Endometrium (tissue), 2 donors: ENCODE measurements around the gene MIS12.
A peak's percentile ranks its signal among the peaks of the same experiment; 100 is the strongest.

Source experiments
- FAIRE-seq: peaks from 2 replicates; lab custom pipeline; 2012; peaks lifted over from hg19 to GRCh38; lab: Jason Lieb, UNC
- donor health status: control.
- donor health status: control.

Gene MIS12, protein sequence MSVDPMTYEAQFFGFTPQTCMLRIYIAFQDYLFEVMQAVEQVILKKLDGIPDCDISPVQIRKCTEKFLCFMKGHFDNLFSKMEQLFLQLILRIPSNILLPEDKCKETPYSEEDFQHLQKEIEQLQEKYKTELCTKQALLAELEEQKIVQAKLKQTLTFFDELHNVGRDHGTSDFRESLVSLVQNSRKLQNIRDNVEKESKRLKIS

DNA sequence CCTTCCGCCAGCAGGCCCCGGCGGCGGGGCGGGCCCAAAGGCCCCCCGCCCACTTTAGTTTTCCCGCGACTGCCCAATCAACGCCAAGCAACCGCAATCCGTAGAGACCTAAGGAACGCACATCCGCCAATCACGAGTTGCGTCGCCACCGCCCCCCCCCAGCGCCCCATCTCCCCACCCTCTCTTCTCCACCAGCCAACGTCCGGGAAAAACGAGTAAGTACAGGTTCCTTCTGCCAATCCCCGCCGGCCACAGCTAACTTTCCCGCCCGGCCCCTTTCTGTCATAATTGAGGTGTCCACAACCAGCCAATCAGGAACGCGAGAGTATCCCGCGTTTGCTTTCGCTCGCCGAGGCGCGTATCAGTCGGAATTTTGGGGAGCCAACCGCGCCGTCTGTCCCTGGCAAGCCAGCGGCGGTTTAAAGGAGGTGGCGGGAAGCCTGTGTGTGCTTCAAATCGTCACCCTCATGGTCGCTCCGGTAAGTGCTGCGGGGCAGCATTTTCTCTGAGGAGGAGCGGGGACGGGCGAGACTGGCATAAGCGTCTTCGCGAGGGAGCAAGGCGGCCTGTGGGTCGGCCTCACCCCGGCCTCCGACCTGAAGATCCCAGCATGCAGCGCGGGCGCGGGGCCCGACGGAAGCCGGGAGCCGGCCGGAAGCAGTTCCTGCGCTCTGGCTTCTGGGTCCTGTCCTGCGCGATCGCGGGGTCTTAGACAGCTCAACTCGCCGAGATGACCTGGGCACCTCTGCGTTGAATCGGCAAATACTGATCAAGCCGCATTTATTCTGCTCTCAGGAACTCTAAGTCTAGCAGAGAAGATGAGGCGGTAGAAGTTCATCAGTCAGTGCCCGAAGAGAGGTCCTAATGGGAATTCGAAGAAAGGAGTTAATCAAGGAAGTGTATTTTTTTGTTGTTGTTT lies at the start of gene MIS12:
MIS12 (plus strand) TSS at position 361 of the 919 bp plus-strand sequence. CDS start 2,297 bp downstream, outside the sequence.
- peak; percentile 71 for FAIRE-seq

DNA sequence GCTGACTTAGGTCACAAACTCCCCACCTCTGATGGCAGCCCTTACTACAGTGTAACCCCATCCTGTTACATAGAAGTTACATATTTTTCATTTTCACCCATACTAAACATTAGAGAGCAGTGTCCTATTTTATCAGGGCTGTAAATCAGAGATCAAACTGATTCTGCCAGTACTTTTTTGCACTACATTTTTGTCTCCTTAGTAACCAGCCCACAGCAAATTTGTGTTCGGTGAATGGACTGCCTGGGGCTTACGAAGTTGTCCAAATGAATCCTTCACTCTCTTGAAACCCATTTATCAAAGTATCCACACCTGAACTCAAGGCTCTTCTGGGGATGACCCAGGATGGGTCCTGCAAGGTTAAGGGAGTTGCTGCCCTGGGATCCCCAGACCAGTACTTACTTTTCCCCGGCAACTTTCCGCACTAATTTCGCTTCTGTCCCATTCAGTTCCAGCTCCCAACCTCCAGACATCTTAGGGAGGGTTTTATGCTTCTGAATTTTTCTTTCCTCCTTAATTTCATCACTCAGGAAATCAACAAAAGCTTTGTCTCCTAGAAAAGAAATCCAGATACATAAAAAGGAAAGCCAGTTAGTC lies 48.5 kb upstream of the MIS12 start:
- no peak for FAIRE-seq

DNA sequence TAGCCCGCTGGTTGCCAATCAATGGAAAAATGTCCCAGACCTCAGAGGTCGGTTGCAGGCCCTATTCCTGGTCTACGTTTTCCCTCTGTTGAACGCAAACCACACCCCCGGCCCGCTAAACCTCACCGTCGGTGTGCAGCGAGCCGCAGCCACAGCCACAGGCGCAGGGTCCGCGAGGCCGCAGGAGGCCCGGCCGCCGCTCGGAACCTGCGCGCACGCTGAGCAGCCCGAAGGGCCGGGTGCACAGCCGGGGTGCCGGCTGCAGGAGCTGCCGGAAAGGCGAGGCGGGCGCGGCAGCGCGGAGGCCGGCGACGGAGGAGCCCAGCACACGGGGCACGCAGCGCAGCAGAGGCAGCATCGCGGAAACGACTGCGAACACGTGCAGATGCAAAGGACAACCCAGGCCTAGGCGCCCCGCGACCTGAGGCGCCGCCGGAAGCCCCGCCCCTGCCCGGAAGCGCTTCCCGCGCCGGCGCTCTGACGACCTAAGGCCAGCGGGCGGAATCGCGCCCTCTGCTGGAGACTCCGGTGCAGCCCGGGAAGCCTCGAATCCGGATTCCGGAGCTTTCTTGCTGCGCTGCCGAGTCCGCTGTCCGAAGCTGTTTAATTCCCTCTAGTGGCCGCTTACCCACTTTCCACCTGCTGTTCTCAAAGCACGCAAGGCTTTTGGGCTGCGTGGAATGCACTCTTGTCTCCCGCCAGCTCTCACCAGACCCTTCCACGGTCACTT lies 47.5 kb upstream of the MIS12 start, which contains the start of gene C1QBP:
C1QBP (minus strand) TSS at position 440 of the 730 bp plus-strand sequence; CDS start at position 358, 82 bp downstream.
- FAIRE-seq = no peak

DNA sequence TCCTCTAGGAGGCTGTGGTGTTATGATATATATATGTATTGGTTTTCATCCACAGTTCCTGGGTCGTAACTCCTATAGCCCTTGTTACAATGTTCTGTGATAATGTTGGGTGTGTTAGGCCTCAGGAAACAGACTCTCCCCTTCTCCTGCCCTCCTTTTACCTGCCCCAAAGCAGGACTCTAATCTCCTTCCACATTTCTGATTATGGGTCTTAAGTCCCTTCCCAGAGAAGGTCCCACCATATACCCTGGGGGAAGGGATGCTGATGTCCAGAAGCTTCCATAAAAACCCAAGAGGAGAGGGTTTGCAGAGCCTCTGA lies 47.0 kb upstream of the MIS12 start:
- no peak for FAIRE-seq

DNA sequence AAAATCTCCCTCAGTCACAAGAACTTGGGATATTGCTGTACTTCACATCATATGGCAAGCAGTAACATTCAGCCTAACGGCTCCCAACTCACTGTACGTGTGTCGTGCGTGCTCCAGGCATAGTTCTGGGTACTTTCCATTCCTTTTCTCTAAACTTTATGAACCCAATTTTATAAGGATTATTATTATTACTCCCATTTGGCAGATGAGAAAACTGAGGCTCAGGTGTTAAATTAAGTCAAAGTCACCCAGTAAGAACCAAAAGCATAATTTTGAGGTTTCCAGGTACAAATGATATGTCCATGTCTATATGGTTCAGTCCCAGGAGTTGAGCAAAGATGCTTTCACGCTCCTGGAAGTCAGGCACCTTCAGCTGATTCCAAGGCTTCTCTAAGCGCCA lies 42.6 kb upstream of the MIS12 start:
- no peak for FAIRE-seq

DNA sequence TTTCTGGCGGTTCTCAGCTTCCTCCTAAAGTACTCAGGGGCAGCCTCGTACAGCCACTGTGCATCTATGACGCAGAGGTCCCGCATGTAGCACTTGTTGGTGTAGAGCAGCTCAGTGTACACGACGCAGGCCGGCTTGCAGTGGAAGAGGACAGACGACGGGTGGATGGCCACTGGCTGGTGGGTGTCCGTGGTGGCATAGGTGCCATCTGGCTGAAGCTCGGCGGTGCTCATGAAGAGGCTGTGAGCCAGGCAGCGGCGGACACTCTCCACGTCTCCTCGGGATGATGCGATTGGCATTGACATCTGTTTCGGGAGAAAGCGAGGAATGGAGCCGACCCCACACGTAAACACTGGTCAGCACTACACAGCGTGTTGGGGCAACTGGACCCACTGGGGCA lies 42.2 kb upstream of the MIS12 start:
- no peak for FAIRE-seq

DNA sequence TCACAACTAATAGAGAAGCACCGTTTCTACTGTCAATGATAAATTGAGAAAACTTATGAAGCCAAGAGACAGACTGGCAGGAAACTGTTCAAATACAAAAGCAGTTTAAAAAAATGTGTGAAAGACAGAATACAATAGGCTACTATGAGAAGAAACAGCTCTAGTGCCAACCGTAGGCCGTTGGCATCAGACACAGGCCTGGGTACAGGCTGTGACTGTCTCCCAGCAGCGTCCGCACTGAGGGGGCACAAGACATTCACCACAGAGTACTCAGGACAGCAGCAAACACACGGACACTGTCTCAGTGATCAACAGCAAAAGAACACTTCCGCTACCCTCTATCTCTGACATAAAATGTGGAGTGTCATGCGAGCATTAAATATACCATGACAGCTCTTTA lies 39.6 kb upstream of the MIS12 start:
- FAIRE-seq = no peak

DNA sequence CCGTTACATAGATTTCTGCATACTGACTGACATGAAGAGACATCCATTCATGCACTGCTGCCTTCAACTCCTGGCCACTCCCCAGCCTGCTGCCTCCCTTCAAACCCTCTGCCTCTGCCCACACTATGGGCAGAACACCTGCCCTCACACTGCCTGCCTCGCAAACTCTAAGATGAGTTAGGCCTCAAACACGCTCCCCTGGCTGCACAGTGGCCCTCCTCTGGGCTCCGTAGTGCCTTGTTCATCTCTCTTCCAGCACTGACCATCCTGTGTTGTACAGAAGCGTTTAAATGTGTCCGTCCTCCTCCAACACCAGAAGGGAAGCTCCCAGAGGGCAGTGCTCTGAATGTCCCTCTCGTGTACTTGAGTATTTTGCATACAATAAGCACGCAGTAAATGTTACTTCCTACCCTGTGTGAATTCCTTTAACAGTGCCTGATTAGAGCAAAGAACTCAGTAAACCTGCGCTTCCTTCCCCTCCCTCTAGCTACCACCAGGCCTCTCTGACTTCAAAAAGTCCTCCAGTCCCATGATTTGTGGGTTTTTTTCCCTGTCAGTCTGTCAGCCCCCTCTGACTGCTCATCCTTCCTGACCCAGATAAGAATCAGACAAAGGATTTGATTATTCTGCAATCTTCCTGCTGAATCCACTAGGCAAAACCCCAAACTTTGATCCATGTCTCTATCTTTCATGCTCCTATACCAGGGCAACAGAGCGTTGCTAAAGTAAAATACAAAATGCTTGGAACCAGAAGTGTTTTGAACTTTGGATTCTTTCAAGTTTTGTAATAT lies 21.5 kb upstream of the MIS12 start:
- no peak for FAIRE-seq

DNA sequence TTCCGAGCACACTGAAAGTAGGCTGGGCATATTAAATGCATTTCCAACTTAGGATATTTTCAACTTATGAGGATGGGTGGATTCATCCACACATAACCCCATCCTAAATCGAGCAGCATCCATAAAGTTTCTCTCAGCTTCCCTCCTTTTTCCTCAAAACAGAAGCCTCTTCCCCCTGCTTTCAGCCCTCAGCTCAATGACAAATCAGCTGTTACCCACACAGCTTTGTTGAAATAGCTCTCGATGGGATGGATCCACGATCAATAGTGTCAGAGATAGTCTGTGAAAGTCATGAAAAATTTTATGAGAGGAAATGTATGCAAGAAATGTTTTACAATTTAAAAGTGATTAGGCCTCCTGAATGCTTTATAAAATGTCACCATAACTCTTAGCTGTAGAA lies 20.1 kb upstream of the MIS12 start:
- FAIRE-seq = no peak

DNA sequence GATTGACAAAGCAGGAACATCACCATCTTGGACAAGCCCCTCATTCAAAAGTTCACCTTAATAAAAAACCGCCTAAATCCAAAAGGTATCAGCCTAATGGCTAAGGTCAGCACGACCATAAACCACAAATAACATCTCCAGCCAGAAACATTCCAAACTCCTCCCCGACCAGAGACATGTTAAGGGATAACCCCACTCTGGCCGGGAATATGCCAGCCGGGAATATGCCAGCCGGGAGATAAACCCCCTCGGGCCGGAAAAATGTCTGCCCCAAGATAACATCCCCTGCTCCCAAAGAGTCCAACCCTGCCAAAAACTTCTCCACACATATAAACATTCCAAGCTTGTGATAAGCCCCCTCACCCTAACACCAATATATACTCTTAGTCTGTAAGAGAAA lies 18.9 kb upstream of the MIS12 start:
- no peak for FAIRE-seq

DNA sequence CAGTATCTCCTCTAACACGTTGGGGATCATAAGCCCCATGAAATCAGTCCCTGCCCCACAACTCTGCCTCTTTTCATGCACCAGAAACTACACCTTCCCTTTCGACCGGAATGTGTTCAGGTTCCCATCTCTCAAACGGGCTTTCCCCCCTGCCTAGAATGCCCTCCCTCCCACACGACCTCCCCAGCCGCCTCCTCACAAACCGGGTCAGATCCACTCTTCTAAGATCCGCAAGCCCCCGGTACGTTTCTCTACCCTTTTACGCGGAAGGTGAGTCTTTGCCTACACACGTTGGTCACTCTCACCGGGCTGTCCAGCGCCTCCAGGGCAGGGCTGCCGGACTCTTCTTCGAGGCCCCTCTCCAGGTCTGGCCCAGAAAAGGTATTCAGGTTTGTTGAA lies 18.3 kb upstream of the MIS12 start:
- FAIRE-seq = no peak

DNA sequence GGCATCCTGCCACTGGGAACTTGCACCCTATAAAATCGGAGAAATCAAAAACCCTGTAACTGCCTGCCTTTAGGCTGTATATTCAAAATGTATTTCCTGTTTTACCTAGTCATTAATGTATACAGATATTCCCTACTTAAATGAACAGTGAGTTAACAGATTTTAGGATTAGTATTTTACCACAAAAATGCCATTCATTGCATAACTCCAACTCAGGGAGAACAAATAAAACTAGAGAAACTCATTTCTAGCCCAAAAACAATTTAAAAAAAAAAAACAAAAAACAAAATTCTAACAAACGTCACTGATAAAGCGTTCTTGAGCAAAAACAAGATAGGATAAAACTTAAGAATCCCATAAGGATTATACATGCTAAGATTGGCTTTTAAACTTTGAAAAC lies 13.9 kb upstream of the MIS12 start:
- no peak for FAIRE-seq

DNA sequence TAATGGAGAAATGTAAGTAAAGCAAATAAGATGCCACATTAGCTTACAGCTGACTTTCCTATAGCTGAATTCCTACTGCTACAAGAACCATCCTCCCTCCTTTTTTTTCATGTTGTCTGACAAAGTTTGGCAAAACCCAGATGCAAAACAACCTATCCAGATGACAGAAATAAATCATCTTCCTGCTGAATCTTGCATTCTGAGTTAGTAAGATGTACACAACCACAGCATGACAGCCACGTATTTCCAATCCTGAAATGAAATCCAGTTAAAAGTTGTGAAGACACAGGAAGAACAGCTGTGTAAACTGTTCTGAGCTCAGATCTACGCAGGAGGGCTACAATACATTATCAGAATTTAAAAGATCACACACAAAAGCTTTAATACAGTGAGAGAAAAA lies 12.5 kb upstream of the MIS12 start:
- FAIRE-seq = no peak

DNA sequence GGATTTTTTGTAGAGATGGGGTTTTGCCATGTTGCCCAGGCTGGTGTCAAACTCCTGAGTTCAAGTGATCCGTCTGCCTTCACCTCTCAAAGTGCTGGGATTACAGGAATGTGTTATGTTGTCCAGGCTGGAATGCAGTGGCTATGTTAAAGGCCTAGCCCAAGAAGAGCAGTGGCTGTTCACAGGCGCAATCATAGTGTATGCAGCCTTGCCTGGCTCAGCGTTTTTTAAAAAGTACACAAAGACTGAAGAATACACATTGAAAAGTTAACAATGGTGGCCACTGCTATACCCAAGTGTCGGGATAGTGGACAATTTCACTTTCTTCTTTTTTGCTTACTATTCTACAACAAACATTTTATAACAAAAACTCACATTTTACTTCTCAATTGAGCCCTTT lies 7.4 kb upstream of the MIS12 start:
- FAIRE-seq = no peak

DNA sequence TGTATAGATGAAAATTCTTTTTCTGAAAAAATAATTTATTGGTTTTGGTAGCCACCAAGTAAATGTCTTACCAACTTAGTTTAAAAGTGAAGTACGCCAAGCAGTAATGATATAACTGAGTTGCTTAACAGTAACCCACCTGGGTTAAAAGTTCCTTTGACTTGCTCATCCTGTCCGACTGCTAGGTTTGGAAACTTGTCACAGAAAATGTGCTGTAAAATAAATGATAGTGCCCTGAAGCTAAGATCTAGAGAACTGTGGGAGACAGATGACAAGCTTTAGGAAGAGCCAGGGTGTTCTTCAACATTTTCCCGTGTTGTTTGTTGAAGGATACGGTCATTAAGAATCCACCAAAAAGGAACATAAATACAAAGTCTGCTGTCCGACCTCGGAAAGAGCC lies 5.4 kb upstream of the MIS12 start:
- FAIRE-seq = no peak

DNA sequence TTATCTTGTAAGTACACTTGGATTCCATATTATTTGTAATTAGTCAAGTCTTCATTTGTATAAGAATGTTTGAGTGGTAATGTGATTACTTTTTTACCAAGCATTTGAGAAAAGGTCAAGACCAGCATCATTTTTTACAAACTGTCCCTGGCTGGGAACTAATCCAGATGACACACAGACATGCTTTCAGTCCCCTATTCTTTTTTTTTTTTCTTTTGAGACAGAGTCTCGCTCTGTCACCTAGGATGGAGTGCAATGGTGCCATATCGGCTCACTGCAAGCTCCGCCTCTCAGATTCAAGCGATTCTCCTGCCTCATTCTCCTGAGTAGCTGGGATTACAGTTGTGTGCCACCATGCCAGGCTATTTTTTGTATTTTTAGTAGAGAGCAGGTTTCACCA lies 4.9 kb upstream of the MIS12 start:
- FAIRE-seq = no peak

DNA sequence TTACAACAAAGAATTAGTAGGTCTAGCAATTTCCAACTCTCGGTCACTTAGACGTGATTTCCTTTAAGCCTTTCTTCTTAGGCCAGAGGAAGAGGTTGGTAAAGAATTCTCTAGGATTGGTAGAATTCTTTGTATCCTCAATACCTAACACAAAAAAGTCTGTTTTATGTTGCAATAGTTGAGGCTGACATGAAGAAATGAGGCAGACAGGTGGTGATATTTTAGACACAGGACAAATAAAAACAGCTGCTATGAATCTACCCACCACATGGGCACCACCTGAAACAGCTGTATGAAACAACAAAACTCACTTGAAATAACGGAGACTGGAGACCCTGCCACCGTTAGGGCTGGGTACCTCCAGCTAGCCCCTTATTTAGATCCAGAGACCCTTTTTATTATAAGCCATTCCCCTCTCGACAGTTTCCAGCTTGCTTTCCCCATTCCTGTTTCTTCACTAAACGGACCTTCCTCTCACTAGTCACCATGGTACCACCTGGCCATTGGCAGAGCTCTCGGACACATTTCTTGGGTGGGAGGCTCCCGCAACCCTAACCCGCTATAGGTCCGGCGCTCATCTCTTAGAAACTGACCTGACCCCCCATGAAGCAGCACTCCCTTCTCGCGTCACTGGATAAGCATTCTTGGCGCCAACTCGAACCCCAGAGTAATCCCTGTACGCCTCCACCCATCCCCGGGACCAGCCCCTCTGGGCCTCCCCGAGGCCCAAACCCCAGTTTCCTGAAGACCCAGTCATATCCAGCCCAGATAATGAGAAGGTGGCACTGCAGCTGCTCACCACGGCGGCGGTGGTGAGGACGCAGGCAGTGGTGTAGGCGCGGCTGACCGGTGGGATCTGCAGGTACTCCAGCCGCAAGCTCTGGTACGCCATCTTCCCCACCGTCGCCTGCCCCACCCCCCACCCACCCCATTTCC lies 828 bp upstream of the MIS12 start, which contains the start of gene DERL2:
DERL2 (minus strand) TSS at position 909 of the 936 bp plus-strand sequence; CDS start at position 892, 17 bp downstream.
- no peak for FAIRE-seq

DNA sequence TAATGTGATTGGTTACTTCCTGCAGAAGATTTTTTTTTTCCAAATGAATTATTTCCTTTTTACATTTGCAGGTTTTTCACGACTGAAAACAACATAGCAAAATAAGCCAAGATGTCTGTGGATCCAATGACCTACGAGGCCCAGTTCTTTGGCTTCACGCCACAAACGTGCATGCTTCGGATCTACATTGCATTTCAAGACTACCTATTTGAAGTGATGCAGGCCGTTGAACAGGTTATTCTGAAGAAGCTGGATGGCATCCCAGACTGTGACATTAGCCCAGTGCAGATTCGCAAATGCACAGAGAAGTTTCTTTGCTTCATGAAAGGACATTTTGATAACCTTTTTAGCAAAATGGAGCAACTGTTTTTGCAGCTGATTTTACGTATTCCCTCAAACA lies 2.4 kb downstream of the MIS12 start:
- no peak for FAIRE-seq

DNA sequence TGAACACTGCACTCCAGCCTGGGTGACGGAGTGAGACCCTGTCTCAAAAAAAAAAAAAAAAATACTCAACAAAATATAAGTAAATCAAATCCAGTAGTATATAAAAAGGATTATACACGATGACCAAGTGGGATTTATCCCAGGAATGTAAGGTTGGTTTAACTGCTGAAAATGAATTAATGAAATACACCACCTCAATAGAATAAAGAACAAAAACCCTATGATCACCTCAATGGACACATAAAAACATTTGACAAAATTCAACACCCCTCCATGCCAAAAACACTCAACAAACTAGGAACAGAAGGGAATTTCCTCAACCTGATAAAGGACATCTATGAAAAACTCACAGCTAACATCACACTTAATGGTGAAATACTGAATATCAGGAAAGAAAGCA lies 6.6 kb downstream of the MIS12 start:
- no peak for FAIRE-seq

DNA sequence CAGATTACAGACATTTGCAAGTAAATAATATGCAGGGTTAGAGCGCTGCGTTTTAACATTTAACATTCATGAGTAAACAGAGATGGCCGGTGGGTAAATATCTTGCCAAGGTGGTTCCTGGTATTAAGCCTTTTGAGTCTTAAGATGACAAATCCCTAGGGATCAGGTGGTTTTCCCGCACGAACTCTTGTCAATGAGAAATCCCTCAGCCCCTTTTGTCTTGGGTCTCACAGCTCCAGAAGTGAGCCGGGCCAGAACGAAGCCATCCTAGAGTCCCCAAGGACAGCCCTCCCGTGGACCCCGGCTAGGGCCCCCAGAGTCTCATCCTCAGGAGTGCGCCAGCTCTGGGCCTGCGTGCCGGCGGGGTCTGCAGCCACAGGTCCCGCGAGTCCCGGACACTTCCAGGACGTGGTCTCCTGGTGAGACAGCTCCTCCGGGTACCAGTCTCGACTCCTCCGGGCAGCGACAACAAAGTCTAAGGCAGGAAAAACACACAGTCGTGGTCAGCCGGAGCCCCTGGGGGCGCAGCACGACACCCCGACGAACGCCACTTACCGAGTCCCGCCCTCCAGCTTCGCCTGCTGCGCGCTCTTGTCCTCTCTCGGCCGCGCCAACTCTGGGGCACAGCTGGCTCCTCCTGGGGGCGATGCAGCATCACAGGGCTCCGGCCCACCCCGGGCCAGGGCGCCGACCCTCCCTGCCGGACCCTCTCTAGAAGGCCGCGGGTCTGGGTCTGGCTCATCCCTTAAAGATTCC lies 13.3 kb downstream of the MIS12 start:
- FAIRE-seq = no peak
